IMR-90 (cell line): ENCODE measurements around the gene SREBF2. TPM values are rescaled to one million over a fixed set of nuclear protein-coding genes. Genes with fewer than 3 reads are reported as not detected.

Source experiments
- ATAC-seq: fragments of 200-7000 bp; cut with Tn5 transposase; 2 replicates; pipeline ENCODE4 v1.9.1; 2020; ENCODE audit warnings: low read depth, mild to moderate bottlenecking, moderate library complexity
- BruUV-seq: library from RNA; stranded (reverse); fragments of 400-500 nt; replicated peaks from 2 replicates; lab custom pipeline; 2021; lab: Mats Ljungman, UMichigan
- CTCF ChIA-PET: fragments of 300-600 bp; formaldehyde crosslinking; extraction: SDS; loops from one replicate; lab custom pipeline; 2021; ENCODE audit warnings: antibody characterized with exemption; lab: Yijun Ruan, JAX
- POLR2A ChIA-PET: fragments of 300-600 bp; sonication (Branson Sonifier 250); formaldehyde crosslinking; loops from one replicate; lab custom pipeline; 2022; ENCODE audit warnings: antibody characterized with exemption; ENCODE audit not compliant: unreplicated experiment; lab: Charles Lee
- DNase-seq: peaks from one replicate; pipeline ENCODE4 v3.0.0; 2013
- H2AFZ ChIP-seq: replicated peaks from 2 replicates; pipeline ENCODE3; 2013; ENCODE audit warnings: low read length, mild to moderate bottlenecking; ENCODE audit not compliant: poor library complexity
- H2AK5ac ChIP-seq: 2 replicates; pipeline ENCODE4 v1.6.1; 2013; ENCODE audit warnings: low read depth, low read length, inconsistent platforms
- H2AK9ac ChIP-seq: replicated peaks from 2 replicates; pipeline ENCODE3; 2013; ENCODE audit warnings: mild to moderate bottlenecking, low read depth, low read length, moderate library complexity; ENCODE audit not compliant: poor library complexity
- H2BK120ac ChIP-seq: 2 replicates; pipeline ENCODE4 v1.6.1; 2013; ENCODE audit warnings: low read depth, low read length, inconsistent platforms
- H2BK15ac ChIP-seq: 3 replicates; pipeline ENCODE4 v1.6.1; 2013; ENCODE audit warnings: low read depth, low read length, inconsistent platforms
- H2BK20ac ChIP-seq: 2 replicates; pipeline ENCODE4 v1.6.1; 2013; ENCODE audit warnings: low read depth, mild to moderate bottlenecking, inconsistent platforms, low read length, moderate library complexity
- H2BK5ac ChIP-seq: 2 replicates; pipeline ENCODE4 v1.6.1; 2013; ENCODE audit warnings: mild to moderate bottlenecking, low read depth, low read length, inconsistent platforms; ENCODE audit not compliant: poor library complexity, severe bottlenecking
- H3K14ac ChIP-seq: replicated peaks from 2 replicates; pipeline ENCODE4 v1.6.1; 2013; ENCODE audit warnings: low read depth, low read length, inconsistent platforms
- H3K18ac ChIP-seq: 2 replicates; pipeline ENCODE4 v1.6.1; 2013; ENCODE audit warnings: low read depth, low read length, control low read depth
- H3K23ac ChIP-seq: 2 replicates; pipeline ENCODE4 v1.6.1; 2013; ENCODE audit warnings: low read depth, low read length, inconsistent platforms
- H3K27ac ChIP-seq: 2 replicates; pipeline ENCODE4 v1.5.1; 2013; ENCODE audit warnings: mild to moderate bottlenecking, control low read depth, low read length; ENCODE audit not compliant: insufficient read depth
- H3K27me3 ChIP-seq: 2 replicates; pipeline ENCODE4 v1.6.1; 2013; ENCODE audit warnings: low read length; ENCODE audit not compliant: control insufficient read depth, insufficient read depth
- H3K36me3 ChIP-seq: 2 replicates; pipeline ENCODE4 v1.6.1; 2013; ENCODE audit warnings: low read length, mixed read lengths; ENCODE audit not compliant: control insufficient read depth, insufficient read depth
- H3K4ac ChIP-seq: 2 replicates; pipeline ENCODE4 v1.6.1; 2013; ENCODE audit warnings: low read depth, low read length, inconsistent platforms
- H3K4me1 ChIP-seq: 2 replicates; pipeline ENCODE4 v1.6.1; 2013; ENCODE audit warnings: low read length, mixed read lengths; ENCODE audit not compliant: control insufficient read depth, insufficient read depth
- H3K4me2 ChIP-seq: 2 replicates; pipeline ENCODE4 v1.6.1; 2013; ENCODE audit warnings: low read depth, mild to moderate bottlenecking, control low read depth, low read length, moderate library complexity
- H3K4me3 ChIP-seq: 2 replicates; pipeline ENCODE4 v1.5.1; 2013; ENCODE audit warnings: low read depth, mild to moderate bottlenecking, control low read depth, low read length, moderate library complexity; ENCODE audit not compliant: insufficient read depth
- H3K56ac ChIP-seq: 2 replicates; pipeline ENCODE4 v1.6.1; 2013; ENCODE audit warnings: low read length, inconsistent platforms; ENCODE audit not compliant: insufficient read depth; ENCODE audit errors: extremely low read depth
- H3K79me1 ChIP-seq, 2 experiments: 2 replicates each; pipeline ENCODE4 v1.6.1; 2013; ENCODE audit warnings: low read length in 2 of 2, inconsistent platforms in 1 of 2, low read depth in 1 of 2
- H3K9ac ChIP-seq: 2 replicates; pipeline ENCODE4 v1.6.1; 2013; ENCODE audit warnings: low read depth, low read length, control low read depth
- H3K9me1 ChIP-seq: 2 replicates; pipeline ENCODE4 v1.6.1; 2013; ENCODE audit warnings: low read length, inconsistent platforms; ENCODE audit not compliant: insufficient read depth
- H3K9me3 ChIP-seq: 2 replicates; pipeline ENCODE4 v1.6.1; 2013; ENCODE audit warnings: low read length; ENCODE audit not compliant: control insufficient read depth, insufficient read depth
- H4K20me1 ChIP-seq: 2 replicates; pipeline ENCODE4 v1.6.1; 2013; ENCODE audit warnings: low read length, inconsistent platforms; ENCODE audit not compliant: insufficient read depth
- H4K5ac ChIP-seq: 2 replicates; pipeline ENCODE4 v1.6.1; 2013; ENCODE audit warnings: mild to moderate bottlenecking, low read depth, low read length, control low read depth
- H4K8ac ChIP-seq, 2 experiments: 2 replicates each; pipeline ENCODE4 v1.6.1; 2013; ENCODE audit warnings: low read depth in 2 of 2, low read length in 2 of 2, control low read depth in 1 of 2, inconsistent platforms in 1 of 2
- H4K91ac ChIP-seq: 2 replicates; pipeline ENCODE4 v1.6.1; 2013; ENCODE audit warnings: low read depth, low read length, inconsistent platforms; ENCODE audit not compliant: insufficient read depth
- BHLHE40 ChIP-seq: fragments of 150-350 bp; IDR thresholded peaks from 2 replicates; pipeline ENCODE4 v1.6.1; 2016; ENCODE audit warnings: mild to moderate bottlenecking, low read depth, low read length
- CEBPB ChIP-seq: IDR thresholded peaks from 2 replicates; pipeline ENCODE4 v1.6.1; 2012; ENCODE audit warnings: low read depth, low read length, improper control_type of control experiment
- CHD1 ChIP-seq: IDR thresholded peaks from 2 replicates; pipeline ENCODE4 v1.6.1; 2012; ENCODE audit warnings: low read depth, low read length, improper control_type of control experiment
- ELK1 ChIP-seq: fragments of 150-350 bp; IDR thresholded peaks from 2 replicates; pipeline ENCODE4 v1.6.1; 2016; ENCODE audit warnings: low read depth, mild to moderate bottlenecking, low read length, moderate library complexity, borderline replicate concordance
- FOS ChIP-seq: fragments of 150-350 bp; IDR thresholded peaks from 2 replicates; pipeline ENCODE4 v1.6.1; 2016; ENCODE audit warnings: low read depth, low read length
- MAFK ChIP-seq: IDR thresholded peaks from 2 replicates; pipeline ENCODE4 v1.6.1; 2012; ENCODE audit warnings: low read depth, low read length, improper control_type of control experiment
- MAZ ChIP-seq: IDR thresholded peaks from 2 replicates; pipeline ENCODE4 v1.6.1; 2012; ENCODE audit warnings: low read depth, mild to moderate bottlenecking, low read length, improper control_type of control experiment, moderate library complexity, borderline replicate concordance
- MXI1 ChIP-seq: IDR thresholded peaks from 2 replicates; pipeline ENCODE4 v1.6.1; 2012; ENCODE audit warnings: low read depth, mild to moderate bottlenecking, low read length, moderate library complexity, borderline replicate concordance
- NFE2L2 ChIP-seq: fragments of 150-350 bp; IDR thresholded peaks from 2 replicates; pipeline ENCODE4 v1.6.1; 2016; ENCODE audit warnings: low read depth, mild to moderate bottlenecking, low read length
- POLR2A ChIP-seq: IDR thresholded peaks from 2 replicates; pipeline ENCODE4 v1.6.1; 2012; ENCODE audit warnings: mild to moderate bottlenecking, low read depth, low read length
- RAD21 ChIP-seq: IDR thresholded peaks from 2 replicates; pipeline ENCODE4 v1.6.1; 2012; ENCODE audit warnings: low read length, improper control_type of control experiment
- RCOR1 ChIP-seq: IDR thresholded peaks from 2 replicates; pipeline ENCODE4 v1.6.1; 2012; ENCODE audit warnings: mild to moderate bottlenecking, low read length, improper control_type of control experiment; ENCODE audit not compliant: insufficient replicate concordance
- RFX5 ChIP-seq: IDR thresholded peaks from 2 replicates; pipeline ENCODE4 v1.8.0; 2012; ENCODE audit warnings: low read depth, mild to moderate bottlenecking, low read length, moderate library complexity
- SMC3 ChIP-seq: fragments of 150-350 bp; IDR thresholded peaks from 2 replicates; pipeline ENCODE4 v1.6.1; 2016; ENCODE audit warnings: low read depth, mild to moderate bottlenecking, antibody characterized with exemption, low read length, moderate library complexity
- USF2 ChIP-seq: fragments of 150-350 bp; IDR thresholded peaks from 2 replicates; pipeline ENCODE4 v1.6.1; 2017; ENCODE audit warnings: mild to moderate bottlenecking, antibody characterized with exemption, low read length, low read depth
- WGBS, 2 experiments: methylation state at CpG; one replicate each; pipeline versions ENCODE4 v1.1.5 to v1.1.7; 2013; ENCODE audit warnings: missing lambda C conversion rate in 2 of 2; ENCODE audit not compliant: insufficient read length in 1 of 2; ENCODE audit errors: extremely low coverage in 2 of 2; 5-methylcytosine and 5-hydroxymethylcytosine counted together
- dilution Hi-C: fragments of 300-500 bp; cut with HindIII; formaldehyde crosslinking; loops from one replicate; pipeline ENCODE4 v1.14.3; 2018; ENCODE audit warnings: low sequenced_read_pairs; ENCODE audit not compliant: unreplicated experiment
- in situ Hi-C: fragments of 300-500 bp; cut with MboI; formaldehyde crosslinking; loops from 3 replicates; pipeline ENCODE4 v1.14.3; 2019; ENCODE audit warnings: low sequenced_read_pairs, inconsistent platforms, mixed read lengths
- intact Hi-C: fragments of 100-400 bp; cut with micrococcal nuclease; formaldehyde crosslinking; loops from 2 replicates; pipeline ENCODE4 v1.10.0; 2022
- polyA plus RNA-seq, 3 experiments: library from polyadenylated mRNA; depleted of rRNA; stranded (reverse); fragments of >200 nt; gene quantifications; 2 replicates each; pipeline ENCODE4 v1.2.3, GENCODE V29; 2012; ENCODE audit warnings: low replicate concordance in 1 of 3
- total RNA-seq: library from RNA; depleted of rRNA; stranded (reverse); fragments of >200 nt; gene quantifications from 2 replicates; pipeline ENCODE4 v1.2.3, GENCODE V29; 2012

The SREBF2 gene
- total and polyA plus RNA-seq, 2 of the 4 experiments (the other 2 are of a cell fraction), result 8.1 to 47.4 TPM

- Histone ChIP-seq H4K20me1 (no peaks in the 10 kb centered on the region), H2BK120ac (peak within 1 kb of the TSS; percentile 75; the same call in 1 of the 2 replicates), H3K9me3 (no peaks in the 10 kb centered on the region), H4K8ac (peak within 1 kb of the TSS; percentile 67 to 97), H3K23ac (peak within 1 kb of the TSS; percentile 72), H3K4ac (peak within 1 kb of the TSS; percentile 86), H2BK15ac (peak within 1 kb of the TSS; percentile 37; the same call in 2 of the 3 replicates), H4K5ac (peak within 1 kb of the TSS; percentile 94), H2AFZ (peak within 1 kb of the TSS; percentile 93), H3K9ac (peak within 1 kb of the TSS; percentile 54; the same call in 1 of the 2 replicates), H4K91ac (peak within 1 kb of the TSS; percentile 30), H2AK5ac (peak within 1 kb of the TSS; percentile 12; the same call in 1 of the 2 replicates), H3K27me3 (no peaks in the 10 kb centered on the region), H3K4me3 (peak within 1 kb of the TSS; percentile 82), H3K36me3 (no peaks in the 10 kb centered on the region), H3K9me1 (no peaks in the 10 kb centered on the region), H3K18ac (peak within 1 kb of the TSS; percentile 75), H2BK5ac (peak within 1 kb of the TSS; percentile 70), H3K4me2 (peak within 1 kb of the TSS; percentile 88), H2BK20ac (peak within 1 kb of the TSS; percentile 79; the same call in 1 of the 2 replicates), H3K79me1 (peaks cover 5 to 17% of the 10 kb centered on the region in 2 experiments), H2AK9ac (peak within 1 kb of the TSS; percentile 95), H3K27ac (peak within 1 kb of the TSS; percentile 42; the same call in 1 of the 2 replicates), H3K14ac (peak within 1 kb of the TSS; percentile 89), H3K56ac (no peak within 1 kb of the TSS), H3K4me1 (peaks cover 8% of the 10 kb centered on the region)
- WGBS, 2 experiments, result 1% methylated on average over 28 of the region's 56 CpGs; no CpG with 5 or more reads in 1 of the 2 experiments
- CTCF ChIA-PET, result interaction anchor here (0.6 to 2.2 kb wide), 5 partner anchors 10 to 314 kb away, joined by 3 to 8 read pairs (median 3); partner anchors contain the start of gene TNFRSF13C
- DNase-seq (peak; percentile 91), ATAC-seq (peak; percentile 98)
- in situ Hi-C loops, result no loop called here
- POLR2A ChIA-PET, result no interaction called here
- intact Hi-C loops, result no loop called here
- dilution Hi-C loops, result no loop called here
- BruUV-seq, result no TSS peak
- TF ChIP-seq RCOR1, result no peak
- TF ChIP-seq CEBPB, result no peak
- TF ChIP-seq ELK1, result no peak
- TF ChIP-seq FOS, result peak; percentile 79; the same call in 1 of the 2 replicates
- peak; percentile 96 for TF ChIP-seq BHLHE40
- TF ChIP-seq MAFK, result no peak
- TF ChIP-seq CHD1, result no peak
- TF ChIP-seq MAZ, result peak; percentile 76; the same call in 1 of the 2 replicates
- no peak for TF ChIP-seq POLR2A
- no peak for TF ChIP-seq NFE2L2
- TF ChIP-seq SMC3, result no peak
- TF ChIP-seq RFX5, result no peak
- TF ChIP-seq MXI1, result peak; percentile 97
- TF ChIP-seq USF2, result peak; percentile 97
- no peak for TF ChIP-seq RAD21
Observed at GRCh38 chr22:41946629-41947423, 113.9 kb downstream of the SREBF2 start, which contains the start of gene CENPM. Gene CENPM (minus strand): TSS chr22:41947152. CDS start chr22:41947076, 76 bp downstream.
